ENCODE results near the gene SH3PXD2A.

GRCh38 chr10:103616705-103617601, 238.4 kb downstream of the SH3PXD2A start:
- TF ChIP-seq POLR2AphosphoS5 (IDR thresholded peaks at IDR 0.05) (peak; percentile 42 to 57 (median 55)), POLR2A (IDR thresholded peaks at IDR 0.05) (no peak)
